Inferior parietal cortex (tissue), 1 donor: Measurements from ENCODE around the gene SMIM8.

ENCODE experiments used
- DNase-seq: peaks from one replicate; pipeline ENCODE4 v3.0.0-alpha.2; 2016; ENCODE audit errors: extremely low spot score

SMIM8 gene

DNA sequence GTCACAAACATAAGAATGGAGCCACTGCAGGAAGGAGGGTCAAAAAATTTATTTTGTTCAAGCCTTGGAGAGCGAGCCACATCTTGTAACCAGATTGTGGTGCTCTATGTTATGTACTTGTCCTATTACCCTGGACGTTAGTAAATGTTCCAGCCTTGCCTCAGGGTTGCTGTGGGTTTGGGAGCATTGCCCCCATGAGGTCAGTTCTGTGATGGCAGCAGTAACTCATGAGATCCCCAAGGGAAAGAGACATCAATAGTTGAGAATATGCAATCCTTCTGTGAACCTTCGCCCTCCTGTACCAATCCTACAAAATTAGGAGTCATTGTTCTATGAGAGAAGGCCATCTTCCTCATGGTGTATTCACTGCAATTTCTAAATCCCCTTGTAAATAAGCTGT is 68.9 kb downstream of the SMIM8 start:
- DNase-seq = no peak
